Right hindlimb (tissue), 1 donor: Measurements from ENCODE around the gene NSL1.
"Not testable (repeated sequence)": the region's sequence is repeated elsewhere in the genome, so short reads cannot be mapped to it uniquely, and the experiment has no call there.

Experiments used
- DNase-seq: peaks from one replicate; pipeline ENCODE4 v3.0.0-alpha.2; 2018

Gene NSL1, protein sequence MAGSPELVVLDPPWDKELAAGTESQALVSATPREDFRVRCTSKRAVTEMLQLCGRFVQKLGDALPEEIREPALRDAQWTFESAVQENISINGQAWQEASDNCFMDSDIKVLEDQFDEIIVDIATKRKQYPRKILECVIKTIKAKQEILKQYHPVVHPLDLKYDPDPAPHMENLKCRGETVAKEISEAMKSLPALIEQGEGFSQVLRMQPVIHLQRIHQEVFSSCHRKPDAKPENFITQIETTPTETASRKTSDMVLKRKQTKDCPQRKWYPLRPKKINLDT

DNA sequence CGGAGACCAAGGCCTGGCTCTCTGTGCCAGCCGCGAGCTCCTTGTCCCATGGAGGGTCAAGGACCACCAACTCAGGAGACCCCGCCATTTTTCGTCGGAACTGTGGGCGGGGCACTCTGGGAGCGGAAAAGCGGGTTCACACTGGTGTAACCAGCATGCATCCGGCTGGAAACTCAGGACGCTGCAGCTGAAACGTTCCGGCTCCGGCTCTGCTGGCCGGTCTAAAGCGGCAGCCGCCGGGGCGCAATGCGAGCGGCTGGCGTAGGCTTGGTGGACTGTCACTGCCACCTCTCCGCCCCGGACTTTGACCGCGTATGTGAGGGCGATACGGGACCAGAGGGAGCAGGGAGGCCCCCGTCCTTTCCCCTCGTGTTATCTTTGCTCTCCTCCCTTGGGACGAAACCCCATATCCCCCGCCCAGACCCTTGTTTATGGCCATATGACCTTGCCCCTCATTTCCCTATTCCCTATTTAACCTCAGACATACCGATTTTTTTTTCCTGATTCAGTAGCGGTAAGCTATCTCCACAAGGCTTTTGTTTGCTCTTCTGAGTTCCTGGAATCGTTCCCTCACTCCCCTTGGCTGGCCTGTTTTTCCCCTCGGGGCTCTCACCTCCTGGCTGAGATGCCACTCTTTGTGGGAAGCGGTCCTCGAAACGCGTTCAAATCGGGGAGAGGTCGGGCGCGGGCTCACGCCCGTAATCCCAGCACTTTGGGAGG, at the start of gene NSL1, which contains the start of gene TATDN3:
NSL1 (minus strand) TSS at position 102 of the 720 bp plus-strand sequence; CDS start at position 88, 14 bp downstream.
TATDN3 (plus strand) TSS at position 219 of the 720 bp plus-strand sequence; CDS start at position 247, 28 bp downstream.
- peak; percentile 95 for DNase-seq

DNA sequence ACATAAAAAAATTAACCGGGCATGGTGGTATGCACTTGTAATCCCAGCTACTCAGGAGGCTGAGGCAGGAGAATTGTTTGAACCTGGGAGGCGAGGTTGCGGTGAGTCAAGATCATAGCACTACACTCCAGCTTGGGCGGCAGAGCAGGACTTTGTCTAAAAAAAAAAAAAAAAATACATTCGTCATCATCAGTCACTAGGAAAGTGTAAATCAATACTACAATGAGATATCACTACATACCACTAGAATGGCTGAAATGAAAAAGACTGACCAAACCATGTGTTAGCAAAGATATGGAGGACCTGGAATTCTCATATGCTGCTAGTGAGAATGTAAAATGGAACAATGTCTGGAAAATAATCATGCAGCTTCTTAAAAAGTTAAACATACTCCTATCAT, 46.6 kb upstream of the NSL1 start:
- no peak for DNase-seq

DNA sequence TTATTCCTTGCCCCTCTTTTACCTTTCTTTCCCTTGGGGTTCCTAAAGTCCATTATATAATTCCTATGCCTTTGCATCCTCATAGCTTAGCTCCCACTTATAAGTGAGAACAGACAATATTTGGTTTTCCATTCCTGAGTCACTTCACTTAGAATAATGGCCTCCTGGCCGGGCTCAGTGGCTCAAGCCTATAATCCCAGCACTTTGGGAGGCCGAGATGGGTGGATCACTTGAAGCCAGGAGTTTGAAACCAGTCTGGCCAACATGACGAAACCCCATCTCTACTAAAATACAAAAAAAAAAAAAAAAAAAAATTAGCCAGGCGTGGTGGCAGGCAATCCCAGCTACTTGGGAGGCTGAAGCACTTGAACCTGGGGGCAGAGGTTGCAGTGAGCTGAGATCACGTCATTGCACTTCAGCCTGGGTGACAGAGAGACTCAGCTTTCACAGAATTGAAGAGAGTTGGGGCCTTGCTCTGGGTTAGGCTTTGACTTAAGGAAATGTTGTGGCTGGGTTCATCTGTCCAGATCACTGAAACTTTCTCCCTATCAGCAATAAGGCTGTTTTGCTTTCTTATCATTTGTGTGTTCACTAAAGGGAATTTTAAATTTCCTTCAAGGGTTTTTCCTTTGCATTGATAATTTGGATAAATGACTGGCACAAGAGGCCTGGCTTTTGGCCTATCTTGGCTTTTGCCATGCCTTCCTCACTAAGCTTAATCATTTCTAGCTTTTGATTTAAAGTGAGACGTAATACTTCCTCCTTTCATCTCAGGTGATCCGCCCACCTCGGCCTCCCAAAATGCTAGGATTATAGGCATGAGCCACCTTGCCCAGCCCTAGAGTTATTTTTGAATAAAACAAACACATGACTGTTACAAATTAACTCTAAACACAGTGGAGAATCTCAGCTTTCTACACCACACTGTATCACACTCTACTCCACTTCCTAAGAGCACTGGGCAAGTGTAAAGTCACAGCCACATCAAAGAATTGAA, 41.9 kb upstream of the NSL1 start:
- not testable (repeated sequence) for DNase-seq

DNA sequence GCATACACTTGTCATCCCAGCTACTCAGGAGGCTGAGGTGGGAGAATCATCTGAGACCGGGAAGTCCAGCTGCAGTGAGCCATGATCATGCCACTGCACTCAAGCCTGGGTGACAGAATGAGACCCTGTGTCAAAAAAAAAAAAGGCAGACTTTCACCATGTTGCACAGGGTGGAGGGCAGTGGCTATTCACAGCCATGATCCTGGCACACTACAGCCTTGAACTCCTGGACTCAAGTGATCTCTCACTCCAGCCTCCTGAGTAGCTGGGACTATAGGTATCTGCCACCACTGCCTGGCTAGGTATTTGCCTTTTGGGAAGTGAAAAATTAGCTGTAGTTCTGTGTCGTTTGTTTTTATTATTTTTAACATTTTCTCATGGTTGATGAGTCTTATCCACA, 36.8 kb upstream of the NSL1 start:
- DNase-seq: no peak

DNA sequence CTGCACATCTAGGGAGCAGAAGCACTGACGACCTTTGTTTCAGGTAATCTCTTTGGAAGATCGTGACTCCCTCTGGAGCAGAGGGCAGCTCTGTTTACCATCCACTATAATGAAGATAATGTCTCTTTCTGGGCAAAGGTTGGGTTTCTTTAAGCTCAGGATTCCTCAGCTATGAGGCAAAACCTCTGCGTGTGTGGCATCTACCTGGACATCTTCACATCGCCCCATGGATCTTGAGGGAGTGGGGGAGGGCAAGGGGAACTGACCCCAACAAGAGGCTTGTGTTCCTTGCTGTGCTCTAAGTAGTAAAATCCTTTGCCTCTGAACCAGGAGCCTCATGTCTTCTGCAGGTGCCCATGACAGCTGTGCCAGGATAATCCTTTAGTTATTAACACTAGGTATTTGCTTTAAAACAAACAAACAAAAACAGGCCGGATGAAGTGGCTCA, 36.3 kb upstream of the NSL1 start:
- no peak for DNase-seq

DNA sequence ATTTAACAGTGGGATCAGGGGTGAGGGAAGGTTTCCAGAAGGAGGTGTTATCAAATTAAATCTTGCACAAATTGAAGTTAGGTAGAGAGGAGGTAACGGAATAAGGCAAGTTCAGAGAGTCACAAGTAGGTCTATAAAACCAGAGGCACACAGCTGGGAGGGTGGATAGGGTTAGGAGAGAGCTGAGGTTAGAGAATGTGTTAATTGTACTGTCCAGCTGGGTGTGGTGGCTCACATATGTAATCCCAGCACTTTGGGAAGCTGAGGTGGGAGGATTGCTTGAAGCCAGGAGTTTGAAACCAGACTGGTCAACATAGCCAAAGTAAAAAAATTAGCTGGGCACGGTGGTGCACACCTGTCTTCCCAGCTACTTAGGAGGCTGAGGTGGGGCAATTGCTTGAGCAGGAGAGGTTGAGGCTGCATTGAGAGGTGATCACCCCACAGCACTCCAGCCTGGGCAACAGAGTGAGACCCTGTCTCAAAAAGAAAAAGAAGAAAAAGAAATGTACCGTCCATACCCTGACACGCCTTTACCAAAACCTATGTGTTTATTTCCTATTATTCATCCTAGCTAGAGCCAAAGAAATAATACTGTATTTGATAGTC, 35.7 kb upstream of the NSL1 start:
- no peak for DNase-seq

DNA sequence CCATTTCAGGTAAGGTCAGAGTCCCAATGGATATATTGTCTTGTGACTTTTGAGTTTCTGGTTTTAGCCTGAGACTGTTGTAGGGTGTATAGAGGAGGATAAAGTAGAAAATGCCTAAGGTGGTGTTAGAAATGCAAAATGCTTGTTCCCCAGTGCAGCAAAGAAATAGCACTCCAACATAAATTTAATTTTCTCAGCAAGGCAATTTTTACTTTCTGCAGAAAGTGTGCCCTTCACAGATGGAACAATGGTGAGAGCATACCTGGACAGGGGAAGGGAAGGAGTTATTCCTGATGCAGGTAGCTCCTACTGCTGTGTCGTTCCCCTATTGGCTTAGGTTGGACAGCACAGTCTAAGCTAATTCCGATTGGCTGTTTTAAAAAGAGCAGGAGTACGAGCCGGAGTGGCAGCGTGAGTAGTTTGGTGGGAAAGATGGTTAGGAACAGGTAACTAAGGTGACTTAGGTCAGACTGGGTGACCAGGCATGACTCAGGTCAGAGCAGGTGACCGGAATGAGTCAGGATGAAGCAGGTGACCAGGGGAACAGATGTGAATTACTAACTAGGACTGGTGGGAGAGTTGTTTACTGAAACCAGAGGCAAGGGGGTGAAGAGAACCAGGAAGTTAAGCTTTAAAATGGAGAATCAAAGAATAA, 34.3 kb upstream of the NSL1 start:
- DNase-seq: no peak

DNA sequence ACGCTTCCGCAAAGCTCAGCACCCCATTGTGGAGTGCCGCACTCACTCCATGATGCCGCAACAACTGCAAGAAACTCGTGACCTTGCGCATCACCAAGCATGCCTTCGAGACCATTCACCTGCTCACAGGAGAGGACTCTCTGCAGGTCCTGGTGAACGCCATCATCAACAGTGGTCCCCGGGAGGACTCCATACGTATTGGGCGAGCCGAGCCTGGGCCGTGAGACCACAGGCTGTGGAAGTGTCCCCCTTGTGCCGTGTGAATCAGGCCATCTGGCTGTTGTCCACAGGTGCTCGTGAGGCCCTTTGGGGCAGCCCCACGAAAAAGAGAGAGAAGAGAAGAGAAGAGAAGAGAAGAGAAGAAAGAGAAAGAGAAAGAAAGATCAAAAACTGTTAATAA, 32.6 kb upstream of the NSL1 start:
- no peak for DNase-seq

DNA sequence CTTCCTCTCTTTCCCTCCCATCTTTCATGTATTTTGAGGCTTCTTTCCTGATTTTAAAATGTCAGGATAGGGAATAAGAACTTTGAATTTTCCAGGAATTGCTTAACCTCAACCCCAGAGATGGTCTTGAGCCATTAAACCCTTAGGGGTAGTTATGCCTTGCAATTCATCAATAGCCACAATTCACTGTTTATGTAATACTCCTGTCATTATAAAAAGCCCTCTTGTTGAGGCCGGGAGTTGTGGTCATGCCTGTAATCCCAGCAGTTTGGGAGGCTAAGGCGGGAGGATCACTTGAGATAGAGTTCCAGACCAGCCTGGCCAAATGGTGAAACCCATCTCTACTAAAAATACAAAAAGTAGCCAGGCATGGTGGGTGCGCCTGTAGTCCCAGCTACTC, 31.4 kb upstream of the NSL1 start:
- no peak for DNase-seq

DNA sequence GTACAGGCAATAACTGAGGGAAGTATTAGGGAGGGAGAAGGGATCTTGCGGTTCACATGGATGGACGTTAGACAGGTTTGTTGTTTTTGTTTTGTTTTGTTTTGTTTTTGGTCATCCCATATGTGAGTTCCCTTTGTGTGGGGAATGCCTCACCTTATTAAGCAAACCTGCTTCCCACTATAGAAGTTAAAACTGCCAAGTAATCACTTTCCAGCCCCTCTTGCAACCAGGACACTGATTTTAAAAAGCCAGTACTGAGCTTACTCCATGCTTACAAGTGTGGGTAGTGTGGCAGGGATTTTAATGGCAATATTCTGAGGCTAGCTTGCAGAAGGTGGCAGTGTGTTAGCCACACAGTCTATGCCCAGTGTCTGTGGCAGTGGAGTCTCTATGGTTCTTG, 29.4 kb upstream of the NSL1 start:
- DNase-seq: no peak

DNA sequence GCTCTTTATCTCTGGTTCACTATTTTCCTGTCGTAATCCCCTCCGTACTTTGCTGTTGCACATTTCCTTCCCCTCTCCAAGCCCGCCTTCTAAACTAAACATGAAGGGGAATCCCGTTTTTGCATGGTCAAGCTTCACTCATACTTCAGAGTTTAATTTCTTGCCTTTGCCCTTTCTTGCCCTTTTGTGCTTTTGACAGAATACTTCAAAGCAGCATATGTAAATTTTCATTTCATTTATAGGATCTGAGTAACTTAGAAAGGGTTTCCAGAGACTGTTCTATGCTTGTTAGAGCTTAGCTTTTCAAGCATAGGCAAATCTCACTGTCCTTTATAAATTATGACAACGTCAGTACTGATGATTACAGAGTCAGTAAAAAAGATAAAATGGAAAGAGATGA, 28.1 kb upstream of the NSL1 start:
- DNase-seq: no peak

DNA sequence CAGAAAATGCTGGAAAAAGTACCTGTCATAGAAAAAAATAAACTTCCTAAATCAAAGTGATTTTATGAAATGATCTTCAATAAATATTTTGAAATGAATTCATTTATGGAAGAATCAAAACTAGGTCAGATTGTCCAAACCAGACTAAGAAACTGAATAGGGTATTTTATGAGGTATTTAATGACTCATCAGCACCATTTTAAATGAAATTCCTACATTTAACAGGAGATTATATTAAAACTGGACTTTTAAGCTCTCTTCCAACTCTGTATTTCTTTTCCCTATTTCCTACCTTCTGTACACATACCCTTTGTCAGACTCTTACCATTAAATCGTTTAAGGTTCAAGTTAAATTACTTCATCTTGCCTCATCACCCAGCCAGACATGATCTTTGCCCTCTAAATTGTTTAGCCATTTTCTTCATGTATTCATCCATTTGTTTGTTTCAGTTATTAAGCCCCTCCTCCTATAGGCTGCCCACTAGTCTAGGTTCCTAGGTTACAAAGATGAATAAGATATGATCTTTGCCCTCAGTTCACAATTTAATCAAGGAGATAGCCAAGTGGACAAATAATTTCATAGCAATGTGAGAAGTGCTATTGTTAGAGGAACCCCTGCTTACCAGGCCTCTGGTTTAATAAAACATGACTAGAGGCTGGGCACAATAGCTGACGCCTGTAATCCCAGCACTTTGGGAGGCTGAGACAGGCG, 25.1 kb upstream of the NSL1 start:
- no peak for DNase-seq

DNA sequence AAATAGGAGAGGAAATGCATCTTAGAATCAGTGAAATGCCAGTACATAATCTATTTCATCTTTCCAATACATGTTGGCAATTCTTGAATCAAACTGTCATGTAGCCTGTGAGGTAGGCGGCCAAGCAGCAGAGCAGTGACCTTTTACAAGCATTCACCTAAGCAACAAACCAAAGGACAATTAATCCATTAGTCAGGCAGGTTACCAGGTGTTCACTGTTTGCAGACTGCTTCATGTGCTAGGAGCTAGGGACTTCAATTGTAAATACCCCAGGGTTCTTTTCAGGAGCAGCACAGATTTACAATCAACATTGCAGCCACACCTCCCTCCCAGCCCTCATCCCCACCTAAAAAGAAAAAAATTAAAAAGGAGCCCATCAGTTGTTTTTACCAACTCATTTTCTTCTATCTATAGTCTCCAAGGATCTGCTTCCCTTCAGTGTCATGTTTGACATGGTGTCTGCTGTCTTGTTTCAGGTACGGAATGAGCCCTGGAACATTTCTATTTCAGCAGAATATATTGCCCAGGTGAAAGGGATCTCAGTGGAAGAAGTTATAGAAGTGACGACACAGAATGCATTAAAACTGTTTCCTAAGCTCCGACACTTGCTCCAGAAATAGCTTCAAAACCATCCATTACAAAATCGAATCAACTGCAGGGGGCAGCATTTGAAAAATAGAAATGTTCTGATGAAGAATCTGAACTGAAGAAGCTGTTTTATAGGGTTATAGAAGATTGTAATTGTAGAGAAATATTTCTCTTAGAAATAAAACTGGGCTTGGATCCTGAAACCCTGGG, 23.2 kb upstream of the NSL1 start:
- no peak for DNase-seq

DNA sequence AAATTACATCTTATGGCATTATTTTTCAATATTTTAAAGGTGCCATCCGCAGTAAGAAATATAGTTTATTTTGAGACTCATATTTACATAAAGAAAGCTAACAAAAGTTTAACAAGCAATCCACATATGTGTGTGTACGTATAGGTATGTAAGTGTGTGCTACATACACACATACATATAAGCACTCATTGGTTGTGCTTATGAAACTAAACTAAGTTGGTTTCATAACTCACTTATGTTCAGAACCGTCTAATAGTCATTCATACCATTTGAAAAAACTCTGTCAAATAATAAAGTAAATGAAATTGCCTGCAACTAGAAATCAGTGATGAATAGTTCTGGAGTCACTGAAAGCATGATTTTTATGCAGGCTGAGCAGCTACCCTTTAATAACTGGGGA, 14.2 kb upstream of the NSL1 start:
- DNase-seq: no peak

DNA sequence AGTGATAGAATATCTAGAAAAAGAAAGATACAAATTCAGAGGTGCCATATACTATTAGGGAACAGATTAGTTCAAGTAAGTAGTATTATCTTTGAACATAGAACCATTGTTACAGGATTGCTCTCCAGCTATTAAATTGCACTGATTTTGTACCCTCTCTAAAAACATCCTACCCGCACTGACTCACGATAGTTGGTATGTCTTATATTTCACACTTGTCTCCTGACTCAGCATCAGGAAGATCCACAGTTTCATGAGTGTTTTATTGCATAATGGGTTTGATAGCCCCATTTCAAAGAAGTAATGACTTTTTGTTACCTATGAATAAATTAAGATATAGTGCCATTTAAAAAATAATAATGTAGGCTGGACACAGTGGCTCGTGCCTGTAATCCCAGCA, 6.1 kb upstream of the NSL1 start:
- DNase-seq: no peak

DNA sequence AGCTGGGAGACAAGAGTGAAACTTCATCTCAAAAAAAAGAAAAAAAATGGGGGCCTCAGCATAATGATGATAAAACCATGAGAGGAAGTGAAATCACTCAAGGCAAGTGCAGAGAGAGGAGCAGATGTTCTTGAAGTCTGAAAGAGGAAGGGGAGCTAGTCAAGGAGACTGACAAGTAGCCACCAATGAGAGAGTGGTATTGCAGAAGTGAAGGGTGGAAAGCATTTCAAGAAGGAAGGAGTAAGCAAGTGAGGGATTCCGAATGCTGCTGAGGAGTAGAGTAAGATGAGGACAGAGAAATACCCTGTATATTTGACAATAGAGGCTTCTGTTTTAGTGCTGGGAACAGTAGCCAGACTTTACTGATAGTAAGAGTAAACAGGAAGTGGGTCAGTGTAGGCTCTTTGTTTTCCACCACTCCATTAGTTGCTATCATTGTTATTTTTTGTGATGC, 3.0 kb upstream of the NSL1 start:
- DNase-seq: no peak

DNA sequence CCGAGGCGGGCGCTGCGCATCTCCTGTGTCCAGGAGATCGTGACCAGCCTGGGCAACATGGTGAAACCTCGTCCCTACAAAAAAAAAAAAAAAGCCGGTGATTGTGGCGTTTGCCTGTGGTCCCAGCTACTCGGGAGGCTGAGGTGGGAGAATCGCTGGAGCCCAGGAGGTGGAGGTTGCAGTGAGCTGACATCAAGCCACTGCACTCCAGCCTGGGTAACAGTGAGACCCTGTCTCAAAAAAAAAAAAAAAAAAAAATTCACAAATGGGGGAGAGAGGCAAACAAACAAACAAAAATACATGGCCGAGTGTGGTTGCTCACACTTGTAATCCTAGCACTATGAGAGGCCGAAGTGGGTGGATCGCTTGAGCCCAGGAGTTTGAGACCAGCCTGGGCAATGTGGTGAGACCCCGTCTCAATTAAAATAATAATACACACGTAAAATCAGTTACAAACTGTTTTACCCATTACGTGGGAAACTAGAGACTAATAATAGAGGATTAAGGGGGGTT, 875 bp upstream of the NSL1 start:
- no peak for DNase-seq

DNA sequence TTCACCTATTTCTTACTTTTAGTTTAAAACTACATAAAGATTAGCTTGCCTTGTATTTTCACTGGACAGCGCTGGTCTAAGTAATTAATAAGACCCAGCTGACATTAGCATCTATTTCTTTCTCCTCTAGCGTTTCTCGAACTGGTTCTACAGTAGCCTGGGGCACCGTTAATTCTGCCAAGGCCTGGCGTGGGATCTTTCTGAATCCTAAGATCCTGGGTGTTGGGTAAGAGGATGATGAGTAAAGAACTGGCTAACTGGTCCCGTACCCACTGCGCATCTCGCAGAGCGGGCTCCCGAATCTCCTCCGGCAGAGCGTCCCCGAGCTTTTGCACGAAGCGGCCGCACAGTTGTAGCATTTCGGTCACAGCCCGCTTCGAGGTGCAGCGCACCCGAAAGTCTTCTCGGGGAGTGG, 309 bp downstream of the NSL1 start:
- no peak for DNase-seq

DNA sequence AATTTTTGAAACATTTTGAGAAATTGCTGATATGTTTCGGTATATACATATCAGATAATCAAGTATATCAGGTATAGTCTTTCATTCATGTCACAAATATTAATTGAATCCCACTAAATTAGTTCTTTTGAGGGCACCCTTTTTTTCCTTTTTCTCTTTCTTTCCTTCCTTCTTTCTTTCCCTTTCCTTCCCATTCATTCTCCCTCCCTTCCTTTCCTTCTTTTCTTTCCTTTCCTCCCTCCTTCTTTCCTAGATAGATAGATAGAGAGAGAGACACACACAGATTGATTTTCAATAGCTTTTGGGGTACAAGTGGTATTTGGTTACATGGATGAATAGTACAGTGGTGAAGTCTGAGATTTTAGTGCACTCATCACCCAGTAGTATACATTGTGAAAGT, 5.7 kb downstream of the NSL1 start:
- no peak for DNase-seq

DNA sequence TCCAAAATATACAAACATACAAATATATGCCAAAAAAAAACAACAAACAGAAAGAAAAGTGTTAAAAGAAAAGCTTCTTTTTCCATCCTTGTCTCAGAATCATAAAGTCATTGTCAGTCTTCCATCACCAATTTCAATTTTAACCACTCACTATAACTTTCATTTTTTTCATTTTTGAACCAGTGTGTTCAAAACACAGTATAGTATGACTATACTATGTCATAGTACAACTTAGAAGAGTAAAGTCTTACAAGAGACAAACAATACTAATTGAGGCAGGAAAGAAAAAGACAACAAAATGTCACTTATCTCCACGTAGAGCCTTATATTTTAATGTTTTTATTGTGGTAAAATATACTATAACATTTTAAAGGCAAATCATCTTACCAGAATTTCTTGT, 7.6 kb downstream of the NSL1 start:
- no peak for DNase-seq
